B cell (primary cell): ENCODE data around the gene DKK1.

Source experiments
- EZH2 ChIP-seq: IDR thresholded peaks from 2 replicates; pipeline ENCODE4 v1.6.1; 2012; ENCODE audit warnings: borderline replicate concordance, low read depth, mild to moderate bottlenecking, moderate library complexity, low read length; ENCODE audit not compliant: insufficient read depth, poor library complexity, severe bottlenecking
- TF ChIP-seq, protein P1 (sequence below): fragments of 200-600 bp; IDR thresholded peaks from one replicate; pipeline ENCODE4 v1.8.0; 2022; ENCODE audit warnings: antibody characterized with exemption, mild to moderate bottlenecking

DNA sequence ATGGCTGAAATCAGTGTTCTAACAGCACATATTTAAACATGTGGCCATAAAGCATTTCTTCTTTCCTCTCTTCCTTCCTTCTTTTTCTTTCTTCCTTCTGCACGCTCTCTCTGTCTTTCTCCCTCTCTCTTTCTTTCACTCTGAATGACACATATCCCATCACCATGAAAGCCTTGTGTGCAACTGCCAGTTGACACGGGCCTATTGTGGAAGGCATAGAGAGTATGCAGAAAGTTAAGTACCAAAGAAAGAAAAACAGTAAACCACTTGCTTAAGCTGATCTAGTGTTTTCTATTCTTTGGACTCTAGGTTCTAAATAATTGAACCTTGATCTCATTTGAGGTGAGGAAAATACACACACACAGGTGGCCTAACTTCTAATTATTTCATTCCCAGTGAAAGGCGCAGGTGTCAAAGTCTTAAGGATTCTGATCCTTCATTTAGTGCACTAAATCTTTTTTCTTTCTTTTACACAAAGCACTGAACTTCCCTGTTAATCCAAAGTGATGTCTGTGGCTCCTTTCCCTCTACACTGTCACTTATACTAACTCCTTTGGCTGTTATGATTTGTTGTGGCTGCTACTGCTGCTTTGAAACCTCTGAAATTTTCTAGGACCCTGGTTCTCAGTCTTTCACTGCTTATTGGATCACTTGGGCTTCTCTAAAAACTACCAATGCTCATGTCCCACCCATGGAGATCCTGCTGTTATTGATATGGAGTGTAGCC is 17.7 kb downstream of the DKK1 start:
- TF ChIP-seq, protein P1, sequence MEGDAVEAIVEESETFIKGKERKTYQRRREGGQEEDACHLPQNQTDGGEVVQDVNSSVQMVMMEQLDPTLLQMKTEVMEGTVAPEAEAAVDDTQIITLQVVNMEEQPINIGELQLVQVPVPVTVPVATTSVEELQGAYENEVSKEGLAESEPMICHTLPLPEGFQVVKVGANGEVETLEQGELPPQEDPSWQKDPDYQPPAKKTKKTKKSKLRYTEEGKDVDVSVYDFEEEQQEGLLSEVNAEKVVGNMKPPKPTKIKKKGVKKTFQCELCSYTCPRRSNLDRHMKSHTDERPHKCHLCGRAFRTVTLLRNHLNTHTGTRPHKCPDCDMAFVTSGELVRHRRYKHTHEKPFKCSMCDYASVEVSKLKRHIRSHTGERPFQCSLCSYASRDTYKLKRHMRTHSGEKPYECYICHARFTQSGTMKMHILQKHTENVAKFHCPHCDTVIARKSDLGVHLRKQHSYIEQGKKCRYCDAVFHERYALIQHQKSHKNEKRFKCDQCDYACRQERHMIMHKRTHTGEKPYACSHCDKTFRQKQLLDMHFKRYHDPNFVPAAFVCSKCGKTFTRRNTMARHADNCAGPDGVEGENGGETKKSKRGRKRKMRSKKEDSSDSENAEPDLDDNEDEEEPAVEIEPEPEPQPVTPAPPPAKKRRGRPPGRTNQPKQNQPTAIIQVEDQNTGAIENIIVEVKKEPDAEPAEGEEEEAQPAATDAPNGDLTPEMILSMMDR = no peak
- no peak for TF ChIP-seq EZH2
